NAMALWA (cell line): Measurements from ENCODE around the gene TAC3.
"Not testable (repeated sequence)": the region's sequence is repeated elsewhere in the genome, so short reads cannot be mapped to it uniquely, and the experiment has no call there.

Experiments used
- DNase-seq: peaks from one replicate; pipeline ENCODE4 v3.0.0-alpha.2; 2015; ENCODE audit warnings: low spot score

TAC3 gene

GRCh38 chr12:57016348-57016747 is at the start of gene TAC3:
TAC3 (minus strand) TSS chr12:57016529; CDS start chr12:57015797, 732 bp downstream.
- DNase-seq = no peak

GRCh38 chr12:57063991-57064685 is 47.8 kb upstream of the TAC3 start:
- peak; percentile 79 for DNase-seq

GRCh38 chr12:57058454-57058853 is 42.1 kb upstream of the TAC3 start:
- DNase-seq = no peak

- no peak for DNase-seq
Measured at GRCh38 chr12:57057067-57057751, 40.9 kb upstream of the TAC3 start.

- DNase-seq = no peak
Measured at GRCh38 chr12:57055824-57056223, 39.5 kb upstream of the TAC3 start.

GRCh38 chr12:57053901-57054300 is 37.6 kb upstream of the TAC3 start:
- DNase-seq = not testable (repeated sequence)

- not testable (repeated sequence) for DNase-seq
Measured at GRCh38 chr12:57053146-57053545, 36.8 kb upstream of the TAC3 start.

- no peak for DNase-seq
Measured at GRCh38 chr12:57051011-57051410, 34.7 kb upstream of the TAC3 start.

GRCh38 chr12:57049890-57050289 is 33.6 kb upstream of the TAC3 start, which contains the start of gene MYO1A:
MYO1A (minus strand) TSS chr12:57050129; CDS start chr12:57048323, 1,806 bp downstream.
- DNase-seq = no peak

- no peak for DNase-seq
Measured at GRCh38 chr12:57049119-57049446, 32.8 kb upstream of the TAC3 start.

GRCh38 chr12:57048423-57049118 is 32.2 kb upstream of the TAC3 start:
- no peak for DNase-seq

GRCh38 chr12:57047981-57048380 is 31.7 kb upstream of the TAC3 start:
- no peak for DNase-seq

GRCh38 chr12:57046947-57047890 is 30.9 kb upstream of the TAC3 start:
- no peak for DNase-seq

- no peak for DNase-seq
Measured at GRCh38 chr12:57046086-57046791, 29.9 kb upstream of the TAC3 start.

- DNase-seq = no peak
Measured at GRCh38 chr12:57044889-57045288, 28.6 kb upstream of the TAC3 start.

GRCh38 chr12:57044468-57044867 is 28.1 kb upstream of the TAC3 start:
- no peak for DNase-seq

GRCh38 chr12:57042695-57043094 is 26.4 kb upstream of the TAC3 start:
- no peak for DNase-seq

- no peak for DNase-seq
Measured at GRCh38 chr12:57040750-57041149, 24.4 kb upstream of the TAC3 start.

- no peak for DNase-seq
Measured at GRCh38 chr12:57040211-57040610, 23.9 kb upstream of the TAC3 start.

GRCh38 chr12:57039016-57039798 is 22.9 kb upstream of the TAC3 start:
- DNase-seq = no peak

- no peak for DNase-seq
Measured at GRCh38 chr12:57037264-57037663, 20.9 kb upstream of the TAC3 start.
